MM.1S (cell line): ENCODE data around the gene KLHL12.

Experiments used
- DNase-seq: peaks from one replicate; pipeline ENCODE4 v3.0.0-alpha.2; 2015
- H2AFZ ChIP-seq: fragments of 300-600 bp; sonication (generic); 2 replicates; pipeline ENCODE4 v1.6.0; 2016; ENCODE audit warnings: antibody characterized with exemption, low read length
- H3F3A ChIP-seq: fragments of 300-600 bp; sonication (generic); 2 replicates; pipeline ENCODE4 v1.6.1; 2016; ENCODE audit warnings: mild to moderate bottlenecking, antibody characterized with exemption, low read length, moderate library complexity, mixed read lengths; ENCODE audit not compliant: insufficient read depth
- H3K27ac ChIP-seq: fragments of 300-600 bp; sonication (generic); 2 replicates; pipeline ENCODE4 v1.5.1; 2016; ENCODE audit warnings: mild to moderate bottlenecking, low read length
- H3K27me3 ChIP-seq: fragments of 300-600 bp; sonication (generic); replicated peaks from 2 replicates; pipeline ENCODE4 v1.6.0; 2016; ENCODE audit warnings: low read length; ENCODE audit not compliant: insufficient read depth
- H3K36me3 ChIP-seq: fragments of 300-600 bp; sonication (generic); replicated peaks from 2 replicates; pipeline ENCODE4 v1.6.1; 2016; ENCODE audit warnings: mild to moderate bottlenecking, low read length, mixed read lengths; ENCODE audit not compliant: insufficient read depth
- H3K4me1 ChIP-seq: fragments of 300-600 bp; sonication (generic); 2 replicates; pipeline ENCODE4 v1.6.1; 2016; ENCODE audit warnings: low read length, mixed read lengths
- H3K4me2 ChIP-seq: fragments of 300-600 bp; sonication (generic); 2 replicates; pipeline ENCODE4 v1.6.0; 2016; ENCODE audit warnings: low read depth, low read length
- H3K4me3 ChIP-seq: fragments of 300-600 bp; sonication (generic); 2 replicates; pipeline ENCODE4 v1.5.1; 2016; ENCODE audit warnings: low read length, mixed read lengths
- H3K79me2 ChIP-seq: fragments of 300-600 bp; sonication (generic); 2 replicates; pipeline ENCODE4 v1.6.1; 2016; ENCODE audit warnings: mixed run types, low read length, mixed read lengths
- H3K9ac ChIP-seq: fragments of 300-600 bp; sonication (generic); 2 replicates; pipeline ENCODE4 v1.6.1; 2016; ENCODE audit warnings: low read length, mixed read lengths
- H3K9me2 ChIP-seq: fragments of 300-600 bp; sonication (generic); replicated peaks from 2 replicates; pipeline ENCODE4 v1.6.1; 2016; ENCODE audit warnings: mild to moderate bottlenecking, low read length, mixed read lengths; ENCODE audit not compliant: insufficient read depth
- H3K9me3 ChIP-seq: fragments of 300-600 bp; sonication (generic); replicated peaks from 2 replicates; pipeline ENCODE4 v1.6.1; 2016; ENCODE audit warnings: mild to moderate bottlenecking, low read length, mixed read lengths; ENCODE audit not compliant: insufficient read depth
- H4K20me1 ChIP-seq: fragments of 300-600 bp; sonication (generic); 2 replicates; pipeline ENCODE4 v1.6.1; 2016; ENCODE audit warnings: mild to moderate bottlenecking, low read length, moderate library complexity, mixed read lengths; ENCODE audit not compliant: insufficient read depth
- CTCF ChIP-seq: fragments of 300-600 bp; sonication (generic); IDR thresholded peaks from 2 replicates; pipeline ENCODE4 v1.5.1; 2016; ENCODE audit warnings: antibody characterized with exemption, low read length, mixed read lengths
- EZH2 ChIP-seq: fragments of 300-600 bp; sonication (generic); optimal IDR thresholded peaks from 2 replicates; pipeline ENCODE3; 2017; ENCODE audit warnings: low read depth, mild to moderate bottlenecking, antibody characterized with exemption, low read length, mixed read lengths
- EZH2phosphoT487 ChIP-seq: fragments of 300-600 bp; sonication (generic); IDR thresholded peaks from 2 replicates; pipeline ENCODE4 v1.6.1; 2018; ENCODE audit warnings: antibody characterized with exemption, low read length

KLHL12 gene

GRCh38 chr1:202858789-202859414, 68.1 kb downstream of the KLHL12 start:
- Histone ChIP-seq H3K27me3 (peaks cover 16% of the 10 kb centered on the region), H3K79me2 (no peaks in the 10 kb centered on the region), H3K27ac (no peak overlapping the region), H3K9me3 (no peaks in the 10 kb centered on the region), H3K4me1 (peaks cover 6% of the 10 kb centered on the region; the same call in 1 of the 2 replicates), H3F3A (no peaks in the 10 kb centered on the region), H3K4me3 (no peak overlapping the region), H3K9ac (no peak overlapping the region), H2AFZ (no peak overlapping the region), H3K4me2 (no peak overlapping the region), H3K9me2 (no peaks in the 10 kb centered on the region), H4K20me1 (no peaks in the 10 kb centered on the region), H3K36me3 (no peaks in the 10 kb centered on the region)
- no peak for DNase-seq
- no peak for TF ChIP-seq CTCF

GRCh38 chr1:202858331-202858730, 68.7 kb downstream of the KLHL12 start:
- no peak overlapping the region for H3K4me3 ChIP-seq
- no peaks in the 10 kb centered on the region for H3F3A ChIP-seq
- TF ChIP-seq CTCF (no peak), EZH2phosphoT487 (no peak), EZH2 (no peak)
- no peak for DNase-seq
- H3K9me3 ChIP-seq, result no peaks in the 10 kb centered on the region
- H3K9ac ChIP-seq, result no peak overlapping the region
- H3K9me2 ChIP-seq, result no peaks in the 10 kb centered on the region
- H3K4me2 ChIP-seq, result no peak overlapping the region
- H3K27me3 ChIP-seq, result peaks cover 13% of the 10 kb centered on the region
- no peak overlapping the region for H2AFZ ChIP-seq
- H3K27ac ChIP-seq, result no peak overlapping the region
- H3K36me3 ChIP-seq, result no peaks in the 10 kb centered on the region
- no peaks in the 10 kb centered on the region for H4K20me1 ChIP-seq
- peaks cover 6% of the 10 kb centered on the region; the same call in 1 of the 2 replicates for H3K4me1 ChIP-seq
- no peaks in the 10 kb centered on the region for H3K79me2 ChIP-seq

GRCh38 chr1:202857136-202857610, 69.9 kb downstream of the KLHL12 start:
- Histone ChIP-seq H3K79me2 (no peaks in the 10 kb centered on the region), H3F3A (no peaks in the 10 kb centered on the region), H3K9me2 (no peaks in the 10 kb centered on the region), H3K4me2 (no peak overlapping the region), H3K4me3 (no peak overlapping the region), H4K20me1 (no peaks in the 10 kb centered on the region), H3K9ac (no peak overlapping the region), H2AFZ (no peak overlapping the region), H3K4me1 (peaks cover 4% of the 10 kb centered on the region; the same call in 1 of the 2 replicates), H3K27me3 (peaks cover 2% of the 10 kb centered on the region), H3K9me3 (no peaks in the 10 kb centered on the region), H3K36me3 (no peaks in the 10 kb centered on the region), H3K27ac (no peak overlapping the region)
- TF ChIP-seq CTCF, result no peak
- no peak for TF ChIP-seq EZH2
- no peak for TF ChIP-seq EZH2phosphoT487
- DNase-seq, result no peak
